Fibroblast of lung (primary cell): ENCODE measurements around the gene ANKS6. TPM values are rescaled to one million over a fixed set of nuclear protein-coding genes. Genes with fewer than 3 reads are reported as not detected.

Experiments
- DNase-seq, 2 donors: peaks; one replicate each; pipeline versions ENCODE4 v3.0.0 to v3.0.0-alpha.2; 2010; ENCODE audit warnings: low read depth in 2 of 2
- H2AFZ ChIP-seq: 2 replicates; pipeline ENCODE4 v1.5.1; 2012; ENCODE audit warnings: low read length, control low read depth, inconsistent platforms
- H3K27ac ChIP-seq: 2 replicates; pipeline ENCODE4 v1.5.1; 2011; ENCODE audit warnings: low read length, control low read depth; ENCODE audit not compliant: insufficient read depth
- H3K27me3 ChIP-seq: 2 replicates; pipeline ENCODE4 v1.5.1; 2011; ENCODE audit warnings: mild to moderate bottlenecking, low read length; ENCODE audit not compliant: control insufficient read depth, insufficient read depth
- H3K36me3 ChIP-seq: 2 replicates; pipeline ENCODE4 v1.5.1; 2011; ENCODE audit warnings: low read length; ENCODE audit not compliant: control insufficient read depth, insufficient read depth
- H3K4me1 ChIP-seq: 2 replicates; pipeline ENCODE4 v1.5.1; 2011; ENCODE audit warnings: low read length; ENCODE audit not compliant: control insufficient read depth, insufficient read depth; ENCODE audit errors: extremely low read depth
- H3K4me2 ChIP-seq: 2 replicates; pipeline ENCODE4 v1.5.1; 2011; ENCODE audit warnings: low read length, control low read depth; ENCODE audit not compliant: insufficient read depth; ENCODE audit errors: extremely low read depth
- H3K4me3 ChIP-seq, 4 experiments: fragments of 200-600 bp in 1 of 4; sonication (generic) in 1 of 4; replicated peaks in 1 of 4; 2 replicates each; pipeline ENCODE4 v1.5.1; 2011 to 2016; ENCODE audit warnings: low read length in 4 of 4, low read depth in 3 of 4, mild to moderate bottlenecking in 3 of 4, control low read depth in 2 of 4, inconsistent platforms in 1 of 4, mixed read lengths in 1 of 4; ENCODE audit not compliant: insufficient read depth in 1 of 4; ENCODE audit errors: control extremely low read depth in 1 of 4
- H3K79me2 ChIP-seq: 2 replicates; pipeline ENCODE4 v1.5.1; 2012; ENCODE audit warnings: mild to moderate bottlenecking, low read length, inconsistent platforms; ENCODE audit not compliant: control insufficient read depth, insufficient read depth
- H3K9ac ChIP-seq: 2 replicates; pipeline ENCODE4 v1.5.1; 2011; ENCODE audit warnings: mild to moderate bottlenecking, low read length, control low read depth; ENCODE audit not compliant: insufficient read depth
- H3K9me3 ChIP-seq: 2 replicates; pipeline ENCODE4 v1.5.1; 2012; ENCODE audit warnings: low read depth, low read length; ENCODE audit not compliant: control insufficient read depth, insufficient read depth
- H4K20me1 ChIP-seq: 2 replicates; pipeline ENCODE4 v1.5.1; 2011; ENCODE audit warnings: low read length; ENCODE audit not compliant: control insufficient read depth, insufficient read depth; ENCODE audit errors: extremely low read depth
- EZH2 ChIP-seq: IDR thresholded peaks from 2 replicates; pipeline ENCODE4 v1.5.1; 2012; ENCODE audit warnings: low read length, control low read depth, mild to moderate bottlenecking; ENCODE audit errors: missing control alignments
- polyA plus RNA-seq, 2 donors: library from polyadenylated mRNA; depleted of rRNA in 1 of 2; stranded (reverse) in 1 of 2; unstranded in 1 of 2; fragments of >200 nt; gene quantifications; 2 replicates each; pipeline ENCODE4 v1.2.1, GENCODE V29; 2011 to 2012; ENCODE audit warnings: missing spikeins in 1 of 2
- total RNA-seq: library from RNA; depleted of rRNA; stranded (reverse); fragments of >200 nt; gene quantifications from 2 replicates; pipeline ENCODE4 v1.2.1, GENCODE V29; 2014
- TF ChIP-seq, protein P1 (sequence below), 2 donors: IDR thresholded peaks in 1 of 2; conservative IDR thresholded peaks in 1 of 2; 1 replicate in 1 of 2; 2 replicates in 1 of 2; pipeline ENCODE4 v1.5.1; 2011 to 2012; ENCODE audit warnings: low read length in 2 of 2, control low read depth in 1 of 2, inconsistent platforms in 1 of 2, low read depth in 1 of 2, mild to moderate bottlenecking in 1 of 2

ANKS6 gene
- total and polyA plus RNA-seq, 2 donors (not counting 1 experiment from before 2014, with no cell fraction given): 7.3 to 9.6 TPM

- H3K9ac ChIP-seq: no peak overlapping the region
- no peaks in the 10 kb centered on the region for H3K4me1 ChIP-seq
- no peak for TF ChIP-seq EZH2
- no peak for DNase-seq
- peaks cover 2% of the 10 kb centered on the region for H3K36me3 ChIP-seq
- no peaks in the 10 kb centered on the region for H4K20me1 ChIP-seq
- no peaks in the 10 kb centered on the region for H3K27me3 ChIP-seq
- no peak overlapping the region for H3K27ac ChIP-seq
- no peaks in the 10 kb centered on the region for H3K9me3 ChIP-seq
- H3K4me3 ChIP-seq: no peak overlapping the region
- H3K4me2 ChIP-seq: no peak overlapping the region
- H3K79me2 ChIP-seq: no peaks in the 10 kb centered on the region
- no peak overlapping the region for H2AFZ ChIP-seq
Measured at GRCh38 chr9:98768344-98768743, 28.0 kb downstream of the ANKS6 start.

GRCh38 chr9:98767915-98768314 is 28.4 kb downstream of the ANKS6 start:
- Histone ChIP-seq H3K9me3 (no peaks in the 10 kb centered on the region), H3K27me3 (no peaks in the 10 kb centered on the region), H3K9ac (no peak overlapping the region), H3K4me2 (no peak overlapping the region), H3K79me2 (no peaks in the 10 kb centered on the region), H4K20me1 (no peaks in the 10 kb centered on the region), H3K4me3 (no peak overlapping the region), H3K36me3 (peaks cover 2% of the 10 kb centered on the region), H2AFZ (no peak overlapping the region), H3K4me1 (no peaks in the 10 kb centered on the region), H3K27ac (no peak overlapping the region)
- no peak for DNase-seq
- no peak for TF ChIP-seq EZH2
- TF ChIP-seq, protein P1, sequence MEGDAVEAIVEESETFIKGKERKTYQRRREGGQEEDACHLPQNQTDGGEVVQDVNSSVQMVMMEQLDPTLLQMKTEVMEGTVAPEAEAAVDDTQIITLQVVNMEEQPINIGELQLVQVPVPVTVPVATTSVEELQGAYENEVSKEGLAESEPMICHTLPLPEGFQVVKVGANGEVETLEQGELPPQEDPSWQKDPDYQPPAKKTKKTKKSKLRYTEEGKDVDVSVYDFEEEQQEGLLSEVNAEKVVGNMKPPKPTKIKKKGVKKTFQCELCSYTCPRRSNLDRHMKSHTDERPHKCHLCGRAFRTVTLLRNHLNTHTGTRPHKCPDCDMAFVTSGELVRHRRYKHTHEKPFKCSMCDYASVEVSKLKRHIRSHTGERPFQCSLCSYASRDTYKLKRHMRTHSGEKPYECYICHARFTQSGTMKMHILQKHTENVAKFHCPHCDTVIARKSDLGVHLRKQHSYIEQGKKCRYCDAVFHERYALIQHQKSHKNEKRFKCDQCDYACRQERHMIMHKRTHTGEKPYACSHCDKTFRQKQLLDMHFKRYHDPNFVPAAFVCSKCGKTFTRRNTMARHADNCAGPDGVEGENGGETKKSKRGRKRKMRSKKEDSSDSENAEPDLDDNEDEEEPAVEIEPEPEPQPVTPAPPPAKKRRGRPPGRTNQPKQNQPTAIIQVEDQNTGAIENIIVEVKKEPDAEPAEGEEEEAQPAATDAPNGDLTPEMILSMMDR (conservative IDR thresholded peaks at IDR 0.05 in 1 of 2, IDR thresholded peaks at IDR 0.05 in 1 of 2; ENCODE audit: low read depth in 1 of 2, low read length in 2 of 2): no peak

DNA sequence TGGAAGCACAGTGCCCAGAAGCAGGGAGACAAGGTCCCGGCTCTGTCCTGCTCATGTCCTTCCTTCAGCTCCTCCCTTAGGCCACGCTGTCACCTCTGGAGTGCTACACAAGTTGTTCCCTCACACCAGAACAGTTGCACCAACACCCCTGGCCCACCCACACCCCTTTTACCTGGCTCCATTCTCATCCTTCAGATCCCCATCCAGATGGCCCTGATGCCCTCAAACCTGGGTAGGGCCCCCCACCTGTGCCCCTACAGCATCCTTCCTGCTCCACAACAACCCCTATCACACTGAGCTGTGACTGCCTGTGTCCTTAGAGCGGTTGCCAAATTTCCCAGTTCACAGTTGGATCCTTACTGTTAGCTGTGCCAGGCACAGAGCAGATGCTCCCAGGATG is 29.2 kb downstream of the ANKS6 start:
- Histone ChIP-seq H3K27ac (no peak overlapping the region), H3K9me3 (no peaks in the 10 kb centered on the region), H3K4me1 (no peaks in the 10 kb centered on the region), H3K27me3 (no peaks in the 10 kb centered on the region), H3K4me2 (no peak overlapping the region), H4K20me1 (no peaks in the 10 kb centered on the region), H2AFZ (no peak overlapping the region), H3K4me3 (no peak overlapping the region), H3K9ac (no peak overlapping the region), H3K36me3 (no peaks in the 10 kb centered on the region), H3K79me2 (no peaks in the 10 kb centered on the region)
- TF ChIP-seq, protein P1 (conservative IDR thresholded peaks at IDR 0.05 in 1 of 2, IDR thresholded peaks at IDR 0.05 in 1 of 2; ENCODE audit: low read depth in 1 of 2, low read length in 2 of 2): no peak
- no peak for TF ChIP-seq EZH2
- no peak for DNase-seq
